Urinary bladder (tissue), 4 donors: ENCODE measurements around the gene GALNT14. TPM values are rescaled to one million over a fixed set of nuclear protein-coding genes. Genes with fewer than 3 reads are reported as not detected.
"Not testable (repeated sequence)": the region's sequence is repeated elsewhere in the genome, so short reads cannot be mapped to it uniquely, and the experiment has no call there.

ENCODE experiments used
- DNase-seq: peaks from one replicate; pipeline ENCODE4 v3.0.0-alpha.2; 2015; ENCODE audit errors: extremely low spot score
- H3K27ac ChIP-seq: one replicate; pipeline ENCODE4 v1.5.1; 2013; ENCODE audit warnings: low read depth, mild to moderate bottlenecking, moderate library complexity
- H3K36me3 ChIP-seq: one replicate; pipeline ENCODE4 v1.6.1; 2013; ENCODE audit warnings: mild to moderate bottlenecking, moderate library complexity; ENCODE audit not compliant: insufficient read depth
- H3K4me1 ChIP-seq: one replicate; pipeline ENCODE4 v1.6.1; 2013; ENCODE audit warnings: mild to moderate bottlenecking, moderate library complexity; ENCODE audit not compliant: insufficient read depth
- H3K4me3 ChIP-seq: one replicate; pipeline ENCODE4 v1.5.1; 2013; ENCODE audit warnings: low read depth, low read length
- WGBS: extraction: QIAGEN DNeasy Blood & Tissue Kit; methylation state at CpG from one replicate; pipeline ENCODE4 v1.1.7; 2013; 5-methylcytosine and 5-hydroxymethylcytosine counted together
- polyA plus RNA-seq: library from polyadenylated mRNA; stranded (reverse); fragments of 200-250 nt; gene quantifications from one replicate; pipeline ENCODE4 v1.2.3, GENCODE V29; 2013
- total RNA-seq: library from RNA; depleted of rRNA; stranded (reverse); fragments of >200 nt; gene quantifications from one replicate; pipeline ENCODE4 v1.2.3, GENCODE V29; 2014
- donor health status: healthy with polysubstance abuse.
- donor health status: healthy.

Gene GALNT14, protein sequence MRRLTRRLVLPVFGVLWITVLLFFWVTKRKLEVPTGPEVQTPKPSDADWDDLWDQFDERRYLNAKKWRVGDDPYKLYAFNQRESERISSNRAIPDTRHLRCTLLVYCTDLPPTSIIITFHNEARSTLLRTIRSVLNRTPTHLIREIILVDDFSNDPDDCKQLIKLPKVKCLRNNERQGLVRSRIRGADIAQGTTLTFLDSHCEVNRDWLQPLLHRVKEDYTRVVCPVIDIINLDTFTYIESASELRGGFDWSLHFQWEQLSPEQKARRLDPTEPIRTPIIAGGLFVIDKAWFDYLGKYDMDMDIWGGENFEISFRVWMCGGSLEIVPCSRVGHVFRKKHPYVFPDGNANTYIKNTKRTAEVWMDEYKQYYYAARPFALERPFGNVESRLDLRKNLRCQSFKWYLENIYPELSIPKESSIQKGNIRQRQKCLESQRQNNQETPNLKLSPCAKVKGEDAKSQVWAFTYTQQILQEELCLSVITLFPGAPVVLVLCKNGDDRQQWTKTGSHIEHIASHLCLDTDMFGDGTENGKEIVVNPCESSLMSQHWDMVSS
- total RNA-seq (2.9 TPM), polyA plus RNA-seq (1.1 TPM)

DNA sequence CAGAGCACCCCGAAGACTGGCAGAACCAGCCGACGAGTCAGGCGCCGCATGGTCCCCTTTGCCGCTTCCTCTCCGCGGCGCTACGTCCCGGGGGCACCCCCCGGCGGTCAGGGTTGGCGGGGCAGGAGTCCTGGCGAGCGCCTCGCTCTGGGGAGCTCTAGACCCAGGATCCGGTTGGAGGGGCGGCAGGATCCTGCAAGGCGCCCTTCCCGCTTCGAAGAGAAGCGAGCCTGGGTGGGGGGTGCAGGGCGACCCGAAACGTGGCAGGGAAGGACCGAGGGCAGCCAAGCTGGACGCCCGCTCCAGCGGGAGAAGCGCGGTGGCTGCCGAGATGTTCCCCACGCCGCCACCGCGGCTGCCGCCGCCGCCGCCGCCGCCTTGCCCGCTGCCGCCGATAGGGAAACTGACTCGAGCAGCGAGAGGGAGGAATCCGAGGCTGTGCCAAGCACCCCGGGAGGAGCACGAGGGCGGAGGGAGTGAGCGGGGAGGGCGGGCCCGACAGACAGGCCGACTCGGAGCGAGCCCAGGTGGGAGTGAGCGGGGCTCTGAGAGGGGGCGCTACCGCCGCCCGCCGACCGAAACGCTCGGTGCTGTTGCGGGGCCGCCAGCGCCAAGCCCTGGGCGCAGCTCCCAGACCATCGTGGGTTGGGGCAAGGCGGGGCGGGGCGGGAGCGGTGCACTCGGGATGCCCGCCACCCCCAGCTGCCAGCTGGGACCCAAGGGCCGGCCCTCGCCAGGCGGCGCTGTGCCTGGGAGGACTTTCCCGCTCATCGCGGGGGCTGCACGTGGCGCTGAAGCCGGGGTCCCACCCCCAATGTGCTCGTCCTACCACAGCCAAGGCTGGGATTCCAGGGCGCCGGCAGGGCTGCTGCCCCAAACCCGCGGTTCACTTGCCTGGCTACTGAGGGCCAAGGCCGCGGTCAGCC, at the start of gene GALNT14:
Gene GALNT14, minus strand, starts transcription at position 404 of the 926 bp plus-strand sequence. Its CDS starts 354 bp downstream, at position 50.
- WGBS: 1% methylated on average over 95 of the region's 95 CpGs
- Histone ChIP-seq H3K27ac (no peak within 1 kb of the TSS), H3K4me1 (peaks cover 3% of the 10 kb centered on the region), H3K36me3 (no peaks in the 10 kb centered on the region), H3K4me3 (peak within 1 kb of the TSS; percentile 43)
- DNase-seq: no peak

DNA sequence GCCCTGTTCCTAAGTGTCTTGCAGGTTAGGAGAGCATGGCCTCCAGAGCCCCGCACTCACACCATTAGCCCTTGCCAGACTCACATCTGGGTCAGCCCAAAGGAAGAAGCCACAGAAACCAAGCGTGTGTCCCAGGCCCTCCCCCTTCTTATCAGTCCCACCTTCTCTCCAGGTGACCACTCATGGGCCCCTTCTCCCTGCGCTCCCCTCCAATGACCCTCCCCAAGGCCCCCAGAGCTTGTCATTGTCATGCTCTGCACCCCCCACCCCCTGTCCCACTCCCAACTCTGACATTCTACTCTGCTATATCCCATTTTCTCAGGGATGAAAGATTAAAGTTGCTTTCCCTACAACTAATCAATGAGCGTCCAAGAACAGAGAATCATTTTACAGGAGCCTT, 48.9 kb upstream of the GALNT14 start:
- no peak overlapping the region for H3K27ac ChIP-seq
- no peak overlapping the region for H3K4me3 ChIP-seq
- H3K36me3 ChIP-seq: no peaks in the 10 kb centered on the region
- no peak for DNase-seq
- no peaks in the 10 kb centered on the region for H3K4me1 ChIP-seq
- WGBS: 85% methylated on average over 4 of the region's 4 CpGs

DNA sequence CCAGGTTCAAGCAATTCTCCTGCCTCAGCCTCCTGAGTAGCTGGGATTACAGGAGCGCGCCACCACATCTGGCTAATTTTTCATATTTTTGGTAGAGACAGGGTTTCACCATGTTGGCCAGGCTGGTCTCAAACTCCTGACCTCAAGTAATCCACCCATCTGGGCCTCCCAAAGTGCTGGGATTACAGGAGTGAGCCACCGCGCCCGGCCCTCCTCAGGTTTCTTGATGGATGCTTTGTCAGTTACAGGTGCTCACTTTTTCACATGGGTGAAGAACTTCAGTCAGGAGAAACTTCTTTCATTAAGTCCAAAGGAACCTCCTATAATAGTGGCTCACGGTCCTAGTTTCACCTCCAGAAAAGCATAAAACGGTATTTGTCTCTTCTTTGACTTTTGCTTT, 45.7 kb upstream of the GALNT14 start:
- not testable (repeated sequence) for H3K36me3 ChIP-seq, H3K4me1 ChIP-seq, H3K4me3 ChIP-seq, H3K27ac ChIP-seq, DNase-seq
- 95% methylated on average over 7 of the region's 7 CpGs for WGBS

DNA sequence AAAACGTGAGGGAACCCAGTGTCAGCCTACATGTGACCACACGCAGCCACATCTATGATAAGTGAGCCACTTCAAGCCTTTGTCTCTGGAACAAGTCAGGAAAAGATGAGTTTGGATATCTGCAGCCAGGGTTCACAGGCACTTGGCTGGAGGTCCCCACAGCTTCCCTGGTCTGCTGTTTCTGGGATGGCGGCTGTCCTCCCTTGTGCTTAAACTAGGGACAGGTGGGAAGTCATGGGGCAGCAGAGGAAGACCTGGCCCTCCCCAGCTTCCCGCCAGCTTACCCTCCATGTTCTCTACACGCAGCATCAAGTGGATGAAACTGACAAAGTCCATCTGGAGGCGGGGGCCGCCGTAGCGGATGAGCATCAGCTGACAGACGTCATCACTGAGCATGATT, 38.5 kb upstream of the GALNT14 start:
- H3K4me1 ChIP-seq: no peaks in the 10 kb centered on the region
- no peak overlapping the region for H3K4me3 ChIP-seq
- DNase-seq: no peak
- H3K27ac ChIP-seq: no peak overlapping the region
- WGBS: 86% methylated on average over 10 of the region's 10 CpGs
- no peaks in the 10 kb centered on the region for H3K36me3 ChIP-seq

GRCh38 chr2:31171142-31171541, 32.9 kb upstream of the GALNT14 start:
- Histone ChIP-seq H3K4me3 (no peak overlapping the region), H3K4me1 (no peaks in the 10 kb centered on the region), H3K27ac (no peak overlapping the region), H3K36me3 (no peaks in the 10 kb centered on the region)
- 81% methylated on average over 4 of the region's 4 CpGs for WGBS
- DNase-seq: no peak

DNA sequence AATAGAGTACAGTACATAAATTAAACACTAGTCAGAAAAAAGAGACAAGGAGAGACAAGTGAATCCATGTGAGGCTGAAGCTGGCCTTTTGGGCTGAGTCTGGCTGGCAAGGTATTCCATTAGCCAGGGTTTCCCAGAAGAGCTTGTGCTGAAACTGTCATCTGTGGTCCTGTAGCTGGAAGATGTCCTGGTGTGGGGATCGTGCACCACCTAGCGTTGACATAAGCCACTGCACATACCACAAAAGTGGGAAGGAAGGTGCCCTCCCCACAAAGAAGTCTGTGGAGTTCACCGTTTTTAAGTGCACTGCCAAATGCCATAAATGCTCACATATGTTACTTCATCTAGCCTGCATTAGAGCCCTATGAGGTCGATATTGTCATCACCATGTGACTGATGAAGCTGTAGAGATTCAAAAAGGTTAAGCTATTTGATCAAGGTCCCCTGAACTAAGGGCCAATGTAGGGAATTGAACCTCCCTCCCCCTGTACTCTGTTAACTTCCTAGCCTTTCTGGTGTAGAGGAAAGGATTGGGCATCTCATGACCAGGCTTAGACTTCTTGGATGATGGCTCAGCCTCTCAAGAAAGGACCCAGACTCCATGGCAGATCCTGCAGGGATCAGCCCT, 31.9 kb upstream of the GALNT14 start:
- no peak overlapping the region for H3K4me3 ChIP-seq
- WGBS: 0% methylated on average over 4 of the region's 4 CpGs
- no peak overlapping the region for H3K27ac ChIP-seq
- H3K4me1 ChIP-seq: no peaks in the 10 kb centered on the region
- peak; percentile 10 for DNase-seq
- H3K36me3 ChIP-seq: no peaks in the 10 kb centered on the region

DNA sequence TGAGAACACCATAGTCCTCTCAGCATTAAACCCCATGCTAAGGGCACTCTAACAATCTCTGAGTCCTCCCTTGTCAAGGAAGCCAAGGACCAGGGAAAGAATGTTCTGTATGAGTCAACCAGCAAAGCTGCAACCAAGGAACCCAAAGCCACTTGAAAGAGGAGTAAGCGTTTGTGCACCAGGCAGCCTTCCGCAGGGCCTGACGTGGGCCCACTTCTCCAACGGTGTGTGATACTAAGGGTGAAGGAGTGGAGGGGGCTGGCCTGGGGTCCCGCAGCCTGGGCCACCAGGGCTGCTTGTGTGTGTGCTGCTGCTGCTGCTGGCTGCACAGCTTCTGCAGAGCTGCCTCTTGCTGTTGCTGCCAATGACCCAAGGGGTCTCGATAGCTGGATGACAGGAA, 30.1 kb upstream of the GALNT14 start:
- no peak overlapping the region for H3K4me3 ChIP-seq
- WGBS: 92% methylated on average over 6 of the region's 6 CpGs
- no peak overlapping the region for H3K27ac ChIP-seq

DNA sequence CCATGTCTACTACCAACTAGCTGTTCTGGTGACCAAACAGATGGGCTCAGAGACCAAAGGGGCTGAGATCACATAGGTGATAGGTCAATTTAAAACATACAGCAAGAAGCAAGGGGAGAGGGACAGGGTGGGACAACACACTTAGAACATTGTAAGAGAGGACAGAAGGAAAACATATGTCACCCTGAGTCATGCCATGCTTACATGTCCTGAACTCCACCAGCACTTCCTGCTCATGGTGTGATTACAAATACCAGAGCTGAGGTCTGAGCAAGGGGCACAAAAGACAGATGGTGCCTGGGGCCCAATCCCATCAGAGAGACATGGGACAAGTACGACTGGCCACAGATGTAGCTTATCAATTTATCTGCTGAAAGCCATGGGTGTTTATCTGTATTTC, 28.7 kb upstream of the GALNT14 start:
- H3K4me1 ChIP-seq: no peaks in the 10 kb centered on the region
- no peak for DNase-seq
- no peaks in the 10 kb centered on the region for H3K36me3 ChIP-seq
- WGBS: 68% methylated on average over 1 of the region's 1 CpG
- H3K27ac ChIP-seq: no peak overlapping the region
- no peak overlapping the region for H3K4me3 ChIP-seq

More for the DNA sequence above, 30.1 kb upstream of the GALNT14 start:
- Histone ChIP-seq H3K36me3 (no peaks in the 10 kb centered on the region), H3K4me1 (no peaks in the 10 kb centered on the region)
- no peak for DNase-seq

DNA sequence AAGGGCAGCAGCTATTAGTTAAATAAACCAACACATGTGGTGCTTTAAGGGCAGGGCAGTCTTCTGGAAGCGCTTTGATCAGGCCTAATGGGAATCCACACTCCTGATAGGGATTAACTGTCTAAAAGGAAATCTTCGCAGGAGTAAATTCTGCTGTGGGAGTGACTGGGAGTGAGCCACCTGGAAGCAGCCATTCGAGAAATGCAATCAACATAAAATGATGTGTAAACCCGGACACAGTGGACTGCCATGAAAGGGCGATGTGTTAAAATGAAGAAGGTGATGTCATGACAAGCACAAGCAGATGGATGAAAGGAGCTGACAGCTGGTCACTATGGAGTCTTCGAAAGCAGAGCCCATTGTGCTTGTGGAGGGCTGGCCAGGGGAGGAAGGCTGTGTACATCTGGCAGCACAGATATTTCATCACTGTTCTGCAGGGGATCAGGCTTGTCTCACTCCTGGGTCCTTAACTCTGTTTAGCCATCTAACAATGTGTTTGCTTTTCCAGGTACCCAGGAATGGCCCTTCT, 24.8 kb upstream of the GALNT14 start:
- DNase-seq: no peak
- Histone ChIP-seq H3K4me1 (no peaks in the 10 kb centered on the region), H3K4me3 (no peak overlapping the region), H3K27ac (no peak overlapping the region), H3K36me3 (no peaks in the 10 kb centered on the region)
- 38% methylated on average over 6 of the region's 6 CpGs for WGBS

- Histone ChIP-seq H3K36me3 (no peaks in the 10 kb centered on the region), H3K4me1 (no peaks in the 10 kb centered on the region), H3K4me3 (no peak overlapping the region), H3K27ac (no peak overlapping the region)
- no peak for DNase-seq
- 83% methylated on average over 6 of the region's 6 CpGs for WGBS
Observed at GRCh38 chr2:31161637-31162036, 23.4 kb upstream of the GALNT14 start.

DNA sequence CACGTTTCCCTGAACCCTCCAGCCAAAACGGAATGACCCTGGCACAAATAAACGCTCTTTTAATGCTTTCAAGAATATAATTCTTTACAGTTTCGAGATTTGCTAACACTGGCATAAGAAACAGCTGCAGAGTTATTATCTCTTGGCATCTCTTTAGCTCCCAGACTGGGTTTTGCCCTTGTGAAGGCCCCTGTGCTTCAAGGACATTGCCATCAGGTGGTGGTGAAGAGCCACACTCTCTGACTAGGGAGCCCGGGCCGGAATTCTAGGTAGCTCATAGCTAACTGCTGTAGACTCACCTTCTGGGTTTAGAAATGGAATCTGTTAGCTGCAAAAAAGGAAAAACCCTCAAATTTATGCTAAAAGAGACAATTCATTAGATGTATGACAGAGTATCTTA, 13.3 kb upstream of the GALNT14 start:
- no peak overlapping the region for H3K4me3 ChIP-seq
- 69% methylated on average over 6 of the region's 6 CpGs for WGBS
- DNase-seq: no peak
- no peaks in the 10 kb centered on the region for H3K36me3 ChIP-seq
- H3K27ac ChIP-seq: no peak overlapping the region
- no peaks in the 10 kb centered on the region for H3K4me1 ChIP-seq

GRCh38 chr2:31150120-31150670, 12.0 kb upstream of the GALNT14 start:
- H3K27ac ChIP-seq: no peak overlapping the region
- no peaks in the 10 kb centered on the region for H3K4me1 ChIP-seq
- no peaks in the 10 kb centered on the region for H3K36me3 ChIP-seq
- no peak for DNase-seq
- no peak overlapping the region for H3K4me3 ChIP-seq
- 83% methylated on average over 6 of the region's 6 CpGs for WGBS

DNA sequence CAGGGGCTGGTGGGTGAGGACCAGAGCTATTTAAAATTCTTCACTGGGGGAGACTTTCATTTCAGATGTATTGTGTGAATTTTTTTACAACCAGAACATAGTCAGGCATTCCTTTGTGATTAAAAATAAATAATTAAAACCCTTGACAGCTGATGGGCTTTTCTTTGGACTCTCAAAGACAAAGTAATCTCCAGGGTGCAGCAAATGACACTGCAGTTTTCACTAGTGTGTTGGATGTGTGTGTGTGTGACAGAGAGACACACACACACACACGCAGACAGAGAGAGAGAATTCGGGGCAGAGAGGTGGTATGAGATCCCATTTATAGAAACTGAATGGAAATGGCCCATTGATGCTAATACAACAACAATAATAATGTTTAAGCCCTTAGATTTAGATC, 10.3 kb upstream of the GALNT14 start:
- DNase-seq: no peak
- Histone ChIP-seq H3K4me1 (no peaks in the 10 kb centered on the region), H3K4me3 (no peak overlapping the region), H3K36me3 (no peaks in the 10 kb centered on the region), H3K27ac (no peak overlapping the region)
- 84% methylated on average over 2 of the region's 2 CpGs for WGBS
